Amniotic stem cell (primary cell): Measurements from ENCODE around the gene DLG2.

Source experiments
- DNase-seq: peaks from one replicate; lab custom pipeline; 2025; lab: John Stamatoyannopoulos, UW

The DLG2 gene

GRCh38 chr11:83715927-83716535 is 1911.1 kb downstream of the DLG2 start:
- no peak for DNase-seq

- DNase-seq, result no peak
These were observed 1913.4 kb downstream of the DLG2 start for GRCh38 chr11:83713708-83714107.

- DNase-seq, result no peak
These were observed 1916.0 kb downstream of the DLG2 start for GRCh38 chr11:83711106-83711527.

- DNase-seq, result no peak
These were observed 1917.7 kb downstream of the DLG2 start for GRCh38 chr11:83709434-83709833.

- no peak for DNase-seq
These were observed 1920.6 kb downstream of the DLG2 start for GRCh38 chr11:83706566-83706965.

GRCh38 chr11:83702796-83703195 is 1924.3 kb downstream of the DLG2 start:
- DNase-seq, result no peak

GRCh38 chr11:83697518-83697917 is 1929.6 kb downstream of the DLG2 start:
- no peak for DNase-seq

GRCh38 chr11:83695046-83695445 is 1932.1 kb downstream of the DLG2 start:
- no peak for DNase-seq

GRCh38 chr11:83694191-83694910 is 1932.8 kb downstream of the DLG2 start:
- no peak for DNase-seq

GRCh38 chr11:83693306-83693992 is 1933.7 kb downstream of the DLG2 start:
- no peak for DNase-seq

- no peak for DNase-seq
These were observed 1934.5 kb downstream of the DLG2 start for GRCh38 chr11:83692675-83693074.

GRCh38 chr11:83691451-83691950 is 1935.6 kb downstream of the DLG2 start:
- DNase-seq, result no peak

GRCh38 chr11:83689144-83689780 is 1937.9 kb downstream of the DLG2 start:
- no peak for DNase-seq

GRCh38 chr11:83687787-83688186 is 1939.4 kb downstream of the DLG2 start:
- no peak for DNase-seq

GRCh38 chr11:83685730-83686129 is 1941.4 kb downstream of the DLG2 start:
- no peak for DNase-seq

- no peak for DNase-seq
These were observed 1943.1 kb downstream of the DLG2 start for GRCh38 chr11:83684071-83684470.

GRCh38 chr11:83682611-83682973 is 1944.6 kb downstream of the DLG2 start:
- DNase-seq, result no peak

GRCh38 chr11:83681906-83682610 is 1945.1 kb downstream of the DLG2 start:
- DNase-seq, result no peak

GRCh38 chr11:83681031-83681781 is 1945.9 kb downstream of the DLG2 start:
- DNase-seq, result no peak

GRCh38 chr11:83680321-83680720 is 1946.8 kb downstream of the DLG2 start:
- DNase-seq, result no peak
